Right lobe of liver (tissue), 4 donors: ENCODE results near the gene TFR2.

ENCODE experiments used
- POLR2A ChIP-seq: fragments of 450-650 bp; IDR thresholded peaks from one replicate; pipeline ENCODE4 v1.6.1; 2017; ENCODE audit warnings: antibody characterized with exemption, mild to moderate bottlenecking
- TF ChIP-seq, protein P1 (sequence below), 4 donors: fragments of 200-600 bp in 3 of 4; fragments of 450-650 bp in 1 of 4; IDR thresholded peaks; one replicate each; pipeline versions ENCODE4 v1.5.1 to v1.8.0; 2016 to 2022; ENCODE audit warnings: antibody characterized with exemption in 4 of 4, mild to moderate bottlenecking in 2 of 4
- donor health status: DM: no; HTN: no; CAD: no.
- donor health status: DM: no; HTN: no; CAD: no.
- donor health status: DM: no; HTN: yes; CAD: no.

DNA sequence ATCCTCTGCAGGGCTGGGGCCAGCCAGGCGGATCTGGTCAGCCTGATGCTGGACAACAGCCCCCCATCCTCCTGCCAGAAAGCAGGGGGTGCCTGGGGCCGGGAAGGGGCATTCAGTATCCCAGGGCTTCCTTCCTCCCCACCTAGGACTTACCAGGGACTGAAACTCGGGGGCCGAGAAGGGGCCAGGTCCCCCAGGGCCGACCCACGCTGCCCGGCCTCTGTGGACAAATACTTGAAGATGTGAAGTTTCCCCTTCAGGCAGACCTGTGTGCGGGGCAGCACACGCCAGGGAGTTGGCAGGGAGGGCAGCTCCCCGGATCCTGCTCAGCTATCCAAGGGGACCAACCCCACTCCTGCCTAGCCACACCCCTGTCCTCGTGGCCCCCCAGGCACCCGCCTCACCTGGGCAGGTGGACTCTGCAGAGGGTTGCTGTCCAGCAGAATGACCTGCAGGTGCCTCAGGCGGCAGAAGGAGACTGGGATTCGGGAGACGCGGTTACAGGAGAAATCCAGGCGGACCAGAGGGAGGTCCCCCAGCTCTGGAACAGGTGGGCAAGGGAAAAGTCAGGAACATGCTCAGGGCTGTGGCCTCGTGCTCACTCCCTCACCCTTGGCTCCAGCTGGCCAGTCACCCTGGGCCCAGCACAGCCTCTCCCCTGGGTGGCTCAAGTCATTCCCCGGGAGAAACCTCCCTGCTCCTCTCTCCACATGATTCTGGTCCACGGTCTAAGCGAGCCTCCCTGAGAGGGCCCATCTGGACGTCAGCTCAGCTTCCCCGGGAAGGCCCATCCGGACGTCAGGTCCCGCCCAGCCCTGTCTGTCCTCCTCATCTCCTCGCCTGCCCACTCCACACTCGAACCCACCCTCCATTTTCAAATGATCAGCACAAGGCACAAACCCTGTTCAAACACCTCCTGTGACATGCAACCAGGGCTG is 62.8 kb downstream of the TFR2 start:
- TF ChIP-seq, protein P1, sequence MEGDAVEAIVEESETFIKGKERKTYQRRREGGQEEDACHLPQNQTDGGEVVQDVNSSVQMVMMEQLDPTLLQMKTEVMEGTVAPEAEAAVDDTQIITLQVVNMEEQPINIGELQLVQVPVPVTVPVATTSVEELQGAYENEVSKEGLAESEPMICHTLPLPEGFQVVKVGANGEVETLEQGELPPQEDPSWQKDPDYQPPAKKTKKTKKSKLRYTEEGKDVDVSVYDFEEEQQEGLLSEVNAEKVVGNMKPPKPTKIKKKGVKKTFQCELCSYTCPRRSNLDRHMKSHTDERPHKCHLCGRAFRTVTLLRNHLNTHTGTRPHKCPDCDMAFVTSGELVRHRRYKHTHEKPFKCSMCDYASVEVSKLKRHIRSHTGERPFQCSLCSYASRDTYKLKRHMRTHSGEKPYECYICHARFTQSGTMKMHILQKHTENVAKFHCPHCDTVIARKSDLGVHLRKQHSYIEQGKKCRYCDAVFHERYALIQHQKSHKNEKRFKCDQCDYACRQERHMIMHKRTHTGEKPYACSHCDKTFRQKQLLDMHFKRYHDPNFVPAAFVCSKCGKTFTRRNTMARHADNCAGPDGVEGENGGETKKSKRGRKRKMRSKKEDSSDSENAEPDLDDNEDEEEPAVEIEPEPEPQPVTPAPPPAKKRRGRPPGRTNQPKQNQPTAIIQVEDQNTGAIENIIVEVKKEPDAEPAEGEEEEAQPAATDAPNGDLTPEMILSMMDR (IDR thresholded peaks at IDR 0.05), result no peak
- TF ChIP-seq POLR2A, result no peak
